ENCODE results near the gene SPATA20. TPM values are rescaled to one million over a fixed set of nuclear protein-coding genes. Genes with fewer than 3 reads are reported as not detected.
A peak's percentile ranks its signal among the peaks of the same experiment; 100 is the strongest.

SPATA20 gene
- total and polyA plus RNA-seq, 2 experiments from 2014 or later, result 89.9 to 146 TPM

DNA sequence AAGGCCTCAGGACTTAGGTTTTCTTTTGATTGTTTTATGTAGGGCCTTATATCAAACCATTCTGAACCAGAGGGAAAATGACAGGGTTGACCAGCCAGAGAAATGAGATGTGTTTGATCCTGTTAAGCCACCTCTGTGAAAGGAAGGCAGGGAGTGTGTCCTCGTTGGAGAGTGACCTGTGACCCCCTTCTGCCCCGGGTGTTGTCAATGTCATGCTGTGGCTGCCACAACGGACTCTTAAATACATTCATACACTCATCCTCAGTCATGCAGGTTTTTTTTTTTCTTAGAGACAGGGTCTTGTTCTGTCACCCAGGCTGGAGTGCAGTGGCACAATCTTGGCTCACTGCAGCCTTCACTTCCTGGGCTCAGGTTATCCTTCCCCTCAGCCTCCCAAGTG is 32.6 kb upstream of the SPATA20 start:
- Histone ChIP-seq H3K9ac (no peak overlapping the region), H3K9me2 (ENCODE audit: insufficient read depth) (no peaks in the 10 kb centered on the region), H3K36me3 (ENCODE audit: low read depth) (no peaks in the 10 kb centered on the region), H3K79me2 (ENCODE audit: insufficient read depth) (no peaks in the 10 kb centered on the region), H3K27ac (no peak overlapping the region), H3K4me3 (no peak overlapping the region), H3K27me3 (replicated peaks; ENCODE audit: insufficient read depth) (no peaks in the 10 kb centered on the region), H3F3A (ENCODE audit: insufficient read depth) (no peaks in the 10 kb centered on the region), H3K9me3 (ENCODE audit: low read depth) (no peaks in the 10 kb centered on the region), H3K4me2 (ENCODE audit: unreplicated experiment) (no peak overlapping the region), H4K20me1 (ENCODE audit: insufficient read depth) (no peaks in the 10 kb centered on the region), H3K4me1 (ENCODE audit: insufficient read depth) (peaks cover 11% of the 10 kb centered on the region; the same call in 1 of the 2 replicates), H2AFZ (no peak overlapping the region)
- in situ Hi-C loops (cut with MboI), result loop anchor here (25.0 kb wide), 1 partner anchor 448 kb away; no protein-coding TSS in a partner anchor
- WGBS, 2 experiments (ENCODE audit: low coverage in 1 of 2, low lambda C conversion rate in 2 of 2, missing lambda C conversion rate in 2 of 2), result 82 to 87% methylated on average over 3 of the region's 3 CpGs
- TF ChIP-seq EZH2phosphoT487 (IDR thresholded peaks at IDR 0.05; ENCODE audit: insufficient read depth, low read depth) (no peak), EZH2 (IDR thresholded peaks at IDR 0.05; ENCODE audit: insufficient read depth, poor library complexity, severe bottlenecking) (no peak)
- no peak for DNase-seq

DNA sequence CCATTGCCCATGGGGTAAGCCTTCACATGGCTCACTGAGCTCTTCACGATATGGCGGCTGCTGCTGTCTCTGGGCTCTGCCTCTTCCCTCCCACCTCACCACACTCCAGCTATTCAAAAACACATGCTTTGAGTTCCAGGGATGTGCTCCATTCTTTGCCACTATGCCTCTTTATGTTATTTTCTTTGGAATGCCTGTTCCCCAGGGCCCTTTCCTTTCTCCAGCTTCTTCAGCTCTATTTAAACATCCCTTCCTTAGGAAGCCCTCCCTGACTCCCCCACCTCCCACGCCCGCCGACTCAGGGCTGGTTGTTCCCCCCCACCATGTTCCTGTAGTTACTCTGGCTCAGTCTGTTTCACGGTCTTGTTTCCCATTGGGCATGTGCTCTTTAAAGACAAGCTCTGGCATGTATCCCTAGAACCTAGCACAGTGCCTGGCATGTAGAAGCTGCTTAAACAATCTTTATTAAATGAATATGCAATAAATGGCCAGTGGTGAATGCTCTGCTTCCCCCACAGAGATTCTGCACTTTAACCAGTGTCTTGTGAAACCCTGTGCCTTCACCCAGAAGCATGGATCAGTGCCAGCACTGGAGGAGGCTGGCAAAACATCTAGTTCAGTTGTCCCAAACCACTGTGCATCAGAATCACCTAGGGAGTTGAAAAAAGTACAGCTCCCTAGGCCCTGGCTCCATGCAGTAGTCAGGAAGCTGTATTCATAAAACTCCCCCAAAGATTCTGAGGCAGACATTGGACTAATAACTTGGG is 31.9 kb upstream of the SPATA20 start:
- Histone ChIP-seq H3K9ac (no peak overlapping the region), H3K4me3 (no peak overlapping the region), H3K4me1 (ENCODE audit: insufficient read depth) (peaks cover 11% of the 10 kb centered on the region; the same call in 1 of the 2 replicates), H3K79me2 (ENCODE audit: insufficient read depth) (no peaks in the 10 kb centered on the region), H3K4me2 (ENCODE audit: unreplicated experiment) (no peak overlapping the region), H3K9me2 (ENCODE audit: insufficient read depth) (no peaks in the 10 kb centered on the region), H3K36me3 (ENCODE audit: low read depth) (no peaks in the 10 kb centered on the region), H2AFZ (no peak overlapping the region), H4K20me1 (ENCODE audit: insufficient read depth) (no peaks in the 10 kb centered on the region), H3K9me3 (ENCODE audit: low read depth) (no peaks in the 10 kb centered on the region), H3K27ac (no peak overlapping the region), H3K27me3 (replicated peaks; ENCODE audit: insufficient read depth) (no peaks in the 10 kb centered on the region), H3F3A (ENCODE audit: insufficient read depth) (no peaks in the 10 kb centered on the region)
- in situ Hi-C loops (cut with MboI), result loop anchor here (25.0 kb wide), 1 partner anchor 447 kb away; no protein-coding TSS in a partner anchor
- WGBS, 2 experiments (ENCODE audit: low coverage in 1 of 2, low lambda C conversion rate in 2 of 2, missing lambda C conversion rate in 2 of 2), result 60 to 74% methylated on average over 6 of the region's 6 CpGs
- no peak for TF ChIP-seq EZH2phosphoT487 (IDR thresholded peaks at IDR 0.05; ENCODE audit: insufficient read depth, low read depth)
- no peak for TF ChIP-seq EZH2 (IDR thresholded peaks at IDR 0.05; ENCODE audit: insufficient read depth, poor library complexity, severe bottlenecking)
- DNase-seq, result peak; percentile 72

DNA sequence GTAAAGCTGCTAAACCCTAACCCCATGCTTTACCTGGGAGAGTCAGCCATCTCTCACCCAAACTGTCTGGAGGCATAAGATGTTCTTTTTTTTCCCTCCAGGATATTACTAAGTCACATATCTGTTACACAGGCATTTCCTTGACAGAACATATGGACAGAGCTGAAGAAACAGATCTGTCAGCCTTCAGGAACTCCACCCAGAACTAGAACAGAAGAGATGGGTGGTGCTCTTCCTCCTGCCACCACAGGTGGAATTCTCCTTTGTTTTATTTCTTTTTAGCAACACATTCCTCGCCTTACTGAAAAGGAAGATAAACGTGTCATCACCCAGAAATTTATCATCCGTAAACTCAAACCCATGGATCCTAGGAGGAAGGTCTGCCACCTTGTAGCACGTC is 30.0 kb upstream of the SPATA20 start:
- Histone ChIP-seq H3K27me3 (replicated peaks; ENCODE audit: insufficient read depth) (no peaks in the 10 kb centered on the region), H3K9me3 (ENCODE audit: low read depth) (no peaks in the 10 kb centered on the region), H2AFZ (no peak overlapping the region), H3K4me3 (no peak overlapping the region), H3K9me2 (ENCODE audit: insufficient read depth) (no peaks in the 10 kb centered on the region), H3K4me1 (ENCODE audit: insufficient read depth) (peaks cover 11% of the 10 kb centered on the region; the same call in 1 of the 2 replicates), H3K9ac (no peak overlapping the region), H3K79me2 (ENCODE audit: insufficient read depth) (no peaks in the 10 kb centered on the region), H3F3A (ENCODE audit: insufficient read depth) (no peaks in the 10 kb centered on the region), H3K4me2 (ENCODE audit: unreplicated experiment) (no peak overlapping the region), H3K27ac (no peak overlapping the region), H3K36me3 (ENCODE audit: low read depth) (no peaks in the 10 kb centered on the region), H4K20me1 (ENCODE audit: insufficient read depth) (no peaks in the 10 kb centered on the region)
- WGBS, 2 experiments (ENCODE audit: low coverage in 1 of 2, low lambda C conversion rate in 2 of 2, missing lambda C conversion rate in 2 of 2), result 74 to 80% methylated on average over 4 of the region's 4 CpGs
- TF ChIP-seq EZH2phosphoT487 (IDR thresholded peaks at IDR 0.05; ENCODE audit: insufficient read depth, low read depth) (no peak), EZH2 (IDR thresholded peaks at IDR 0.05; ENCODE audit: insufficient read depth, poor library complexity, severe bottlenecking) (no peak)
- in situ Hi-C loops (cut with MboI), result loop anchor here (25.0 kb wide), 1 partner anchor 445 kb away; no protein-coding TSS in a partner anchor
- no peak for DNase-seq

DNA sequence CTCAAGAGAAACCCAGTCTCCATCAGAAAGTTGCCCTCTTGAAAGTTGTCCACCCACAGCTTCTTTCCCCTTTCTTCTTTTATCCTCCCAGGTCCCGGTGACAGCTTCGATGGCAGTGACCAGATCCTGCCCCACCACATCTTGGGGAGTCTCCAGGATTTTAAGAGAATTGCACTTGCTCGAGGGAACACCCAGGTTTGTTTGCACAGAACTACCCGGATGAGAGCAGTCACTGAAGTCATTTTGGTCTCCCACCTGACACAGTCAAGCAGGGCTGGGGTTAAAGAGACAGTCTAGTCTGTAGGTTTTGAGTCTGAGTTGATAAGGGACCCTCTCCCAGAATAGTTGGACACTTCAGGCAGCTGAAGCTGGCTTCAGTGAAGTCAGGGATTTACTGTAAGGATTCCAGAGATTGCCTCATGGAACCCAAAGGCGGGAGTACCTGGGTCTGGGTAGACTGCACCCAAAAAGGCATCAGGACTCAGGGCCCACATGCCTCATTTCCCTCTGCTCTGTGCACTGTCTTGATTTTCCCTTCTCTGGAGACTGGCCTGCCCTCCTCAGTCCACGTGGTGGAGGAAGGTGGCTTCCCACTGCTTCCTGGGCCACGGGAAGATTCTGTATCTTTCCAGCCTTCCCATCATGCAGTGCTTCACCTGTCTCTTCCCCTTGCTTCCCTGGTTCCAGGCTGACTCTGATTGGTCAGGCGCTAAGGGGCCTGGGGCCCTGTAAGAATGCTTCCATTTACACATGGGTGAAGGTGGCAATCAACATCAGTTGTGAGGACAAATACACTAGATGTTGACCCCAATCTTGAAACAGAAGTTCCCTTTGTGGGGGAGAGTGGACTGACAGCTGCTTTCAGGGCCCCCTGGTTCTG is 29.2 kb upstream of the SPATA20 start:
- Histone ChIP-seq H3K27ac (no peak overlapping the region), H3K27me3 (replicated peaks; ENCODE audit: insufficient read depth) (no peaks in the 10 kb centered on the region), H3K36me3 (ENCODE audit: low read depth) (no peaks in the 10 kb centered on the region), H3K9me2 (ENCODE audit: insufficient read depth) (no peaks in the 10 kb centered on the region), H3F3A (ENCODE audit: insufficient read depth) (no peaks in the 10 kb centered on the region), H3K4me2 (ENCODE audit: unreplicated experiment) (no peak overlapping the region), H3K4me1 (ENCODE audit: insufficient read depth) (peaks cover 11% of the 10 kb centered on the region; the same call in 1 of the 2 replicates), H3K9me3 (ENCODE audit: low read depth) (no peaks in the 10 kb centered on the region), H4K20me1 (ENCODE audit: insufficient read depth) (no peaks in the 10 kb centered on the region), H3K9ac (no peak overlapping the region), H3K79me2 (ENCODE audit: insufficient read depth) (no peaks in the 10 kb centered on the region), H2AFZ (no peak overlapping the region), H3K4me3 (no peak overlapping the region)
- 73 to 82% methylated on average over 8 of the region's 8 CpGs for WGBS, 2 experiments (ENCODE audit: low coverage in 1 of 2, low lambda C conversion rate in 2 of 2, missing lambda C conversion rate in 2 of 2)
- in situ Hi-C loops (cut with MboI), result loop anchor here (25.0 kb wide), 1 partner anchor 445 kb away; no protein-coding TSS in a partner anchor
- no peak for DNase-seq
- TF ChIP-seq EZH2phosphoT487 (IDR thresholded peaks at IDR 0.05; ENCODE audit: insufficient read depth, low read depth), result no peak
- no peak for TF ChIP-seq EZH2 (IDR thresholded peaks at IDR 0.05; ENCODE audit: insufficient read depth, poor library complexity, severe bottlenecking)
